ENCODE results near the gene DNAJC3. TPM values are rescaled to one million over a fixed set of nuclear protein-coding genes. Genes with fewer than 3 reads are reported as not detected.

Gene DNAJC3, protein sequence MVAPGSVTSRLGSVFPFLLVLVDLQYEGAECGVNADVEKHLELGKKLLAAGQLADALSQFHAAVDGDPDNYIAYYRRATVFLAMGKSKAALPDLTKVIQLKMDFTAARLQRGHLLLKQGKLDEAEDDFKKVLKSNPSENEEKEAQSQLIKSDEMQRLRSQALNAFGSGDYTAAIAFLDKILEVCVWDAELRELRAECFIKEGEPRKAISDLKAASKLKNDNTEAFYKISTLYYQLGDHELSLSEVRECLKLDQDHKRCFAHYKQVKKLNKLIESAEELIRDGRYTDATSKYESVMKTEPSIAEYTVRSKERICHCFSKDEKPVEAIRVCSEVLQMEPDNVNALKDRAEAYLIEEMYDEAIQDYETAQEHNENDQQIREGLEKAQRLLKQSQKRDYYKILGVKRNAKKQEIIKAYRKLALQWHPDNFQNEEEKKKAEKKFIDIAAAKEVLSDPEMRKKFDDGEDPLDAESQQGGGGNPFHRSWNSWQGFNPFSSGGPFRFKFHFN
- total RNA-seq (ENCODE audit: low replicate concordance): 26.4 and 29.0 TPM in 2 replicates
- long read RNA-seq, full-length matches to known transcripts: 26 of 159 reads
- long read RNA-seq, partial matches to known transcripts: 121 of 159 reads
- long read RNA-seq, other reads (novel, unspliced or antisense): 12 of 159 reads

GRCh38 chr13:95676762-95677563 is at the start of gene DNAJC3:
Gene DNAJC3 (plus strand): TSS chr13:95677139. CDS start chr13:95677256, 117 bp downstream.
- peaks cover 28% of the 10 kb centered on the region for H3K4me1 Mint-ChIP-seq (ENCODE audit: unreplicated experiment)

GRCh38 chr13:95627590-95627989 is 49.3 kb upstream of the DNAJC3 start:
- H3K9me3 Mint-ChIP-seq: no peaks in the 10 kb centered on the region
- H3K4me1 Mint-ChIP-seq (ENCODE audit: unreplicated experiment): no peaks in the 10 kb centered on the region
- H3K27ac Mint-ChIP-seq: no peak overlapping the region
- DNase-seq (ENCODE audit: extremely low spot score, unreplicated experiment): no peak
- H3K36me3 Mint-ChIP-seq: peaks cover 63% of the 10 kb centered on the region
- H3K27me3 Mint-ChIP-seq: no peaks in the 10 kb centered on the region
- H3K4me3 Mint-ChIP-seq: no peak overlapping the region
- TF ChIP-seq, protein P1, sequence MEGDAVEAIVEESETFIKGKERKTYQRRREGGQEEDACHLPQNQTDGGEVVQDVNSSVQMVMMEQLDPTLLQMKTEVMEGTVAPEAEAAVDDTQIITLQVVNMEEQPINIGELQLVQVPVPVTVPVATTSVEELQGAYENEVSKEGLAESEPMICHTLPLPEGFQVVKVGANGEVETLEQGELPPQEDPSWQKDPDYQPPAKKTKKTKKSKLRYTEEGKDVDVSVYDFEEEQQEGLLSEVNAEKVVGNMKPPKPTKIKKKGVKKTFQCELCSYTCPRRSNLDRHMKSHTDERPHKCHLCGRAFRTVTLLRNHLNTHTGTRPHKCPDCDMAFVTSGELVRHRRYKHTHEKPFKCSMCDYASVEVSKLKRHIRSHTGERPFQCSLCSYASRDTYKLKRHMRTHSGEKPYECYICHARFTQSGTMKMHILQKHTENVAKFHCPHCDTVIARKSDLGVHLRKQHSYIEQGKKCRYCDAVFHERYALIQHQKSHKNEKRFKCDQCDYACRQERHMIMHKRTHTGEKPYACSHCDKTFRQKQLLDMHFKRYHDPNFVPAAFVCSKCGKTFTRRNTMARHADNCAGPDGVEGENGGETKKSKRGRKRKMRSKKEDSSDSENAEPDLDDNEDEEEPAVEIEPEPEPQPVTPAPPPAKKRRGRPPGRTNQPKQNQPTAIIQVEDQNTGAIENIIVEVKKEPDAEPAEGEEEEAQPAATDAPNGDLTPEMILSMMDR (conservative IDR thresholded peaks at IDR 0.05): no peak

More at GRCh38 chr13:95676762-95677563, at the start of gene DNAJC3:
- TF ChIP-seq, protein P1 (conservative IDR thresholded peaks at IDR 0.05): no peak
- peak within 1 kb of the TSS; percentile 98 for H3K27ac Mint-ChIP-seq
- no peaks in the 10 kb centered on the region for H3K27me3 Mint-ChIP-seq
- H3K4me3 Mint-ChIP-seq: peak within 1 kb of the TSS; percentile 99
- no peaks in the 10 kb centered on the region for H3K9me3 Mint-ChIP-seq
- H3K36me3 Mint-ChIP-seq: peaks cover 7% of the 10 kb centered on the region
- DNase-seq (ENCODE audit: extremely low spot score, unreplicated experiment): peak; percentile 99

DNA sequence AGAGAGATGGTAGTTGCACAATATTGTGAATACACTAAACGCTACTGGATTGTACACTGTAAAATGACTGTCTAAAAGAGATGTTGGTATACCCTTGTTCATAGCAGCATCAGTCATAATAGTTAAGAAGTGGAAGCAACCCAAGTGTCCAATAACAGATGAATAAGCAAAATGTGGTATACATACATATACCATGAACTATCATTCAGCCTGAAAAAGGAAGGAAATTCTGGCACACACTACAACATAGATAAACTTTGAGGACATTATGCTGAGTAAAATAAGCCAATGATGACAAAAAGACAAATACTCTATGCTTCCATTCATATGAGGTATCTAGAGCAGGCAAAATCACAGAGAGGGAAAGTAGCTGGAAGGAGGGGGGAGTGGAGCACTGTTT is 48.5 kb upstream of the DNAJC3 start:
- TF ChIP-seq, protein P1 (conservative IDR thresholded peaks at IDR 0.05): no peak

GRCh38 chr13:95629071-95629470 is 47.9 kb upstream of the DNAJC3 start:
- TF ChIP-seq, protein P1 (conservative IDR thresholded peaks at IDR 0.05): no peak
- no peak overlapping the region for H3K4me3 Mint-ChIP-seq
- H3K4me1 Mint-ChIP-seq (ENCODE audit: unreplicated experiment): no peaks in the 10 kb centered on the region
- DNase-seq (ENCODE audit: extremely low spot score, unreplicated experiment): no peak
- H3K36me3 Mint-ChIP-seq: peaks cover 66% of the 10 kb centered on the region
- no peaks in the 10 kb centered on the region for H3K27me3 Mint-ChIP-seq
- H3K27ac Mint-ChIP-seq: no peak overlapping the region
- H3K9me3 Mint-ChIP-seq: no peaks in the 10 kb centered on the region

More for the DNA sequence above, 48.5 kb upstream of the DNAJC3 start:
- Mint-ChIP-seq H3K27ac (no peak overlapping the region), H3K9me3 (no peaks in the 10 kb centered on the region), H3K36me3 (peaks cover 64% of the 10 kb centered on the region), H3K27me3 (no peaks in the 10 kb centered on the region), H3K4me1 (ENCODE audit: unreplicated experiment) (no peaks in the 10 kb centered on the region), H3K4me3 (no peak overlapping the region)
- no peak for DNase-seq (ENCODE audit: extremely low spot score, unreplicated experiment)

GRCh38 chr13:95630593-95630992 is 46.3 kb upstream of the DNAJC3 start:
- peaks cover 66% of the 10 kb centered on the region for H3K36me3 Mint-ChIP-seq
- TF ChIP-seq, protein P1 (conservative IDR thresholded peaks at IDR 0.05): no peak

More at GRCh38 chr13:95630593-95630992, 46.3 kb upstream of the DNAJC3 start:
- no peaks in the 10 kb centered on the region for H3K9me3 Mint-ChIP-seq
- no peaks in the 10 kb centered on the region for H3K27me3 Mint-ChIP-seq
- DNase-seq (ENCODE audit: extremely low spot score, unreplicated experiment): no peak
- H3K4me3 Mint-ChIP-seq: no peak overlapping the region
- H3K4me1 Mint-ChIP-seq (ENCODE audit: unreplicated experiment): no peaks in the 10 kb centered on the region
- H3K27ac Mint-ChIP-seq: no peak overlapping the region
